ENCODE results near the gene ALG9. TPM values are rescaled to one million over a fixed set of nuclear protein-coding genes. Genes with fewer than 3 reads are reported as not detected.

The ALG9 gene
- total RNA-seq, 1 donor from 2014 or later: 69.4 TPM

DNA sequence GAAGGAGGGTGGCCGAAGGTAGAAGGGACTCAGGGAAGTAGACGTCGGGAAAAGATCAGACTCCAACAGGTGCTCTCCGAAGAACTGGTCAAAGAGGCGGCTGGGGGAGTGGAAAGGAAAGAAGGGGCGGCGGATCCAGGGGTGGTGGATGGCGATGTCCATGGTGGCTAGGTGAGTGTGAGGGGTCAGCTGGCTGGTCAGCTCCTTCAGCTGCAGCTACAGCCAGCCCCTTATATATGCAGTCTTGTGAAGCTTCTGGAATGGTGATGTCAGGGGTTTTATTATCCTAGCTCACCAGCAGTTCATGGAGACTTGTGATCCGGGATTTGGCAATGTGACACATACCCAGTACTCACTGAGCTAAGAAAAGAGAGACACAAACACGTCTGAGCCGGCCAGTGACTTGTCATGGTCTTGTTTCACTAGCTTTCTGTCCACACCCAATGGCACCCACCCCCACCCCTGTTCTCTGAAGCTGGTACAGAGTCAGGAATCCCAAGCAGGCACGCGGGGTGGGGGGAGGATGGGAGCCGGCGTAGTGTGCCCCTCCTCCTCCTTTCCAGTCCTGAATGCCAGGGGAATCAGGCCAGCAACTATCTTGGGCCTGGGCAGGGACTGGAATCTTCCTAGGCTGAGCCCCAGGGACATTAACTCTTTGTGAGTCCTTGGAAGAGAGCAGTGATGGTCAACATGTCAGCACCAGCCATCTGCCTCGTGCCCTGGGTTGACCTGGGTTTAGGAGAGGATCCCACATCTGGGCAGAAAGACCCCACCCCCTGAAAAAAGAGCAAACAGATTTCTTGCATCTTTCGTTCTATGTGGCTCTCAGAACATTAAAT is 40.4 kb upstream of the ALG9 start, which contains the start of gene CRYAB:
Gene CRYAB (minus strand): TSS at position 208 of the 839 bp plus-strand sequence. CDS start 46 bp downstream, at position 162.
- no peak for DNase-seq
- H3K36me3 Mint-ChIP-seq (ENCODE audit: unreplicated experiment): peaks cover 5% of the 10 kb centered on the region
- peak within 1 kb of the TSS; percentile 35 for H3K27ac Mint-ChIP-seq (ENCODE audit: unreplicated experiment)

DNA sequence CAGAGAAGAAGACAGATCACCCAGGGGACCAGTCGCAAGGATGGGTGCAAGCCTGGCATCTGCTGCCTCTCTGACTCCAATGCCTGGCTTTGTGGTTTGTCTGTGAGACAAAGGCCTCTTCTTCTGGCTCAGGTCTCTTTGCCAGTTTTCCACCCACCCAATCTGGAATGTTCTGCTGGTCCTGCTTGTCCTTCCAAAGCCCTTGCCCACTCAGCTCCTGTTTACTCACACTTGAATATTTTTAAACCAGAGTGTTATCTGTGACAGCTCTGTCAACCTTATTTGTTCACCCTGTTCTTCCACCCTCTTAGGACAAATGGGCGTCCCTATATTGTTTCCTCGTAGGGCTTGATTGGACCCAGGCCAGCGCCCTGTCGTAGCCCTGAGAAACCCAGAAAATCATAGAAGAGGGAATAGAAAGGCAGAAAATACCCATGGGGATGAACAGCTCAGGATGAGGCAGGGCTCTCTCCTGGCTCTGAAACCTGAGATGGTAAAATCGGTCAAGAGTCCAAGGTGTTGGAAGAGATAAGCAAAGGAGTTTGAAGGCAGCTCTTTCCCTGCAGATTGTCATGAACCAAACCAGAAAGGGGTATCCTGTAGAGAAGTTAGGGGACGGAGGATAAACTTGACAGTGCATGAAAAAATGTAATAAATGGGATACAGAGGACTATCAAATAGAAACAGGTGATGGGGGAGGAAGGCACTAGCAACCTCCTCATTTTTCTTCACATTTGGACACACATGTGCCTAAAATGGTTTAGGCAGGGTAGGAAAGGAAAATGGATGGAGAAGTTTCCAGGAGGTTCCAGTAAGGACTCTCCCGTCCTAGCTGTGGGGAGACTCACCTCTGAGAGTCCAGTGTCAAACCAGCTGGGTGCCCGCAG is 39.5 kb upstream of the ALG9 start:
- Mint-ChIP-seq H3K4me1 (ENCODE audit: low read depth, unreplicated experiment) (peaks cover 19% of the 10 kb centered on the region), H3K4me3 (ENCODE audit: unreplicated experiment) (peak overlapping the region; percentile 43), H3K27me3 (ENCODE audit: unreplicated experiment) (no peaks in the 10 kb centered on the region), H3K36me3 (ENCODE audit: unreplicated experiment) (peaks cover 5% of the 10 kb centered on the region), H3K9me3 (ENCODE audit: unreplicated experiment) (no peaks in the 10 kb centered on the region), H3K27ac (ENCODE audit: unreplicated experiment) (peak overlapping the region; percentile 35)
- DNase-seq: no peak
- TF ChIP-seq, protein P1, sequence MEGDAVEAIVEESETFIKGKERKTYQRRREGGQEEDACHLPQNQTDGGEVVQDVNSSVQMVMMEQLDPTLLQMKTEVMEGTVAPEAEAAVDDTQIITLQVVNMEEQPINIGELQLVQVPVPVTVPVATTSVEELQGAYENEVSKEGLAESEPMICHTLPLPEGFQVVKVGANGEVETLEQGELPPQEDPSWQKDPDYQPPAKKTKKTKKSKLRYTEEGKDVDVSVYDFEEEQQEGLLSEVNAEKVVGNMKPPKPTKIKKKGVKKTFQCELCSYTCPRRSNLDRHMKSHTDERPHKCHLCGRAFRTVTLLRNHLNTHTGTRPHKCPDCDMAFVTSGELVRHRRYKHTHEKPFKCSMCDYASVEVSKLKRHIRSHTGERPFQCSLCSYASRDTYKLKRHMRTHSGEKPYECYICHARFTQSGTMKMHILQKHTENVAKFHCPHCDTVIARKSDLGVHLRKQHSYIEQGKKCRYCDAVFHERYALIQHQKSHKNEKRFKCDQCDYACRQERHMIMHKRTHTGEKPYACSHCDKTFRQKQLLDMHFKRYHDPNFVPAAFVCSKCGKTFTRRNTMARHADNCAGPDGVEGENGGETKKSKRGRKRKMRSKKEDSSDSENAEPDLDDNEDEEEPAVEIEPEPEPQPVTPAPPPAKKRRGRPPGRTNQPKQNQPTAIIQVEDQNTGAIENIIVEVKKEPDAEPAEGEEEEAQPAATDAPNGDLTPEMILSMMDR (IDR thresholded peaks at IDR 0.05; ENCODE audit: partially characterized antibody, unreplicated experiment): no peak

More for the DNA sequence above, 40.4 kb upstream of the ALG9 start, which contains the start of gene CRYAB:
- Mint-ChIP-seq H3K9me3 (ENCODE audit: unreplicated experiment) (no peaks in the 10 kb centered on the region), H3K4me3 (ENCODE audit: unreplicated experiment) (peak within 1 kb of the TSS; percentile 43), H3K4me1 (ENCODE audit: low read depth, unreplicated experiment) (peaks cover 19% of the 10 kb centered on the region), H3K27me3 (ENCODE audit: unreplicated experiment) (no peaks in the 10 kb centered on the region)
- TF ChIP-seq, protein P1 (IDR thresholded peaks at IDR 0.05; ENCODE audit: partially characterized antibody, unreplicated experiment): no peak

DNA sequence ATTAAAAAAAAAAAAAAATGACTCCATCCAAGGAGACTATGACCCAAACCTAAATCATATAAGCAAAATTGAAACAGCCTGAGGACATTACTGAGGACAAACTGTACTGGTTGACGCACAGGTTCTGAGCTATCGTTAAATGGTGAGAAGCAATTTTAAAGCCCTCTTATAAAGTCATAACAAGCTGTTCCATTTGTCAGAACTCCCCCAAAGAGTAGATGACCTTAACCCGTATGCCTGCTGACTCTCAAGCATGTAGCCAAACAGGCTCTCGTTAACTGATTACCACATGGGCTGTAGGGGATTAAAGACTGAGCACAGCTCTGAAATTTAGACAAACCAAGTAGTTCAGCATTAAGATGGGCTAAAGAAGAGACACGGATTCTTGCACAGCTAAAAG is 38.0 kb upstream of the ALG9 start:
- H3K4me1 Mint-ChIP-seq (ENCODE audit: low read depth, unreplicated experiment): peaks cover 19% of the 10 kb centered on the region
- peaks cover 5% of the 10 kb centered on the region for H3K36me3 Mint-ChIP-seq (ENCODE audit: unreplicated experiment)
- H3K27ac Mint-ChIP-seq (ENCODE audit: unreplicated experiment): no peak overlapping the region
- no peaks in the 10 kb centered on the region for H3K27me3 Mint-ChIP-seq (ENCODE audit: unreplicated experiment)
- TF ChIP-seq, protein P1 (IDR thresholded peaks at IDR 0.05; ENCODE audit: partially characterized antibody, unreplicated experiment): no peak
- peaks cover 2% of the 10 kb centered on the region for H3K9me3 Mint-ChIP-seq (ENCODE audit: unreplicated experiment)
- H3K4me3 Mint-ChIP-seq (ENCODE audit: unreplicated experiment): no peak overlapping the region
- no peak for DNase-seq

DNA sequence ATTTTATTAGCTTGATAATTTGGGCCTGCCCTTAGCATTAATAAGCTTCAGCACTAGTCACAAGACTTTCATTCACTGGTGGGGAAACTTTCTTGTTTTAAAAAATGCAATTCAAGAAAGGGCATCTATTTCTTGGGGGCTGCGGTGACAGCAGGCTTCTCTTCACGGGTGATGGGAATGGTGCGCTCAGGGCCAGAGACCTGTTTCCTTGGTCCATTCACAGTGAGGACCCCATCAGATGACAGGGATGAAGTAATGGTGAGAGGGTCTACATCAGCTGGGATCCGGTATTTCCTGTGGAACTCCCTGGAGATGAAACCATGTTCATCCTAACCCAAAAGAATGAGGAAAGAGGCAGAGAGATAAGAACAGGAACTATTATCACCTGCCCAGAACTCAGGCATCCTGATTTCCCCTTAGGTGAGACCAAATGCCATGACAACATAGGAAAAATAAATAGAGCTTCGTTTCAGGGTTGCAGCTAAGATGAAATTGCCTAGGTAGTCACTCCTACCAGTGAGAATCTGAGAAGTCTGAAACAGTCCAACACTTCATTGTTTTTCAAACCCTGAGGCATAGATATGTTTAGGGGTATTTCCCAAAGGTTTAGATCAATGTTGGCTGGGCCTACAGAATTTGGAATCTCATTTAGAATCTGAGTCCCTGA is 37.4 kb upstream of the ALG9 start:
- Mint-ChIP-seq H3K4me1 (ENCODE audit: low read depth, unreplicated experiment) (peaks cover 19% of the 10 kb centered on the region), H3K36me3 (ENCODE audit: unreplicated experiment) (peaks cover 5% of the 10 kb centered on the region), H3K4me3 (ENCODE audit: unreplicated experiment) (no peak overlapping the region), H3K27ac (ENCODE audit: unreplicated experiment) (no peak overlapping the region), H3K27me3 (ENCODE audit: unreplicated experiment) (no peaks in the 10 kb centered on the region), H3K9me3 (ENCODE audit: unreplicated experiment) (peaks cover 2% of the 10 kb centered on the region)
- no peak for DNase-seq
- TF ChIP-seq, protein P1 (IDR thresholded peaks at IDR 0.05; ENCODE audit: partially characterized antibody, unreplicated experiment): no peak

Data from glutamatergic neuron (in vitro differentiated cells).